H1 (cell line): ENCODE results near the gene NEDD8.

Experiments used
- GABPA ChIP-seq: IDR thresholded peaks from 2 replicates; pipeline ENCODE4 v1.6.1; 2011; ENCODE audit warnings: mild to moderate bottlenecking, low read length, moderate library complexity, borderline replicate concordance; ENCODE audit not compliant: insufficient read depth
- NANOG ChIP-seq: IDR thresholded peaks from 2 replicates; pipeline ENCODE4 v1.6.1; 2011; ENCODE audit warnings: low read length, low read depth, mild to moderate bottlenecking, inconsistent platforms; ENCODE audit not compliant: insufficient read depth, poor library complexity, severe bottlenecking
- SIN3A ChIP-seq, 2 experiments: IDR thresholded peaks in 1 of 2; conservative IDR thresholded peaks in 1 of 2; 2 replicates each; pipeline ENCODE4 v1.6.1; 2011 to 2012; ENCODE audit warnings: low read length in 2 of 2, improper control_type of control experiment in 1 of 2, low read depth in 1 of 2, mild to moderate bottlenecking in 1 of 2
- TEAD4 ChIP-seq: IDR thresholded peaks from 2 replicates; pipeline ENCODE4 v1.6.1; 2012; ENCODE audit warnings: low read depth, low read length, inconsistent platforms, mixed read lengths
- TF ChIP-seq, protein P1 (sequence below), 3 experiments: IDR thresholded peaks; 1 replicate in 2 of 3; 2 replicates in 1 of 3; pipeline versions ENCODE4 v1.5.1 to v1.6.1; 2011; ENCODE audit warnings: low read length in 3 of 3, mild to moderate bottlenecking in 3 of 3, inconsistent platforms in 2 of 3, low read depth in 1 of 3, moderate library complexity in 1 of 3; ENCODE audit not compliant: insufficient read depth in 1 of 3; ENCODE audit errors: control extremely low read depth in 1 of 3

DNA sequence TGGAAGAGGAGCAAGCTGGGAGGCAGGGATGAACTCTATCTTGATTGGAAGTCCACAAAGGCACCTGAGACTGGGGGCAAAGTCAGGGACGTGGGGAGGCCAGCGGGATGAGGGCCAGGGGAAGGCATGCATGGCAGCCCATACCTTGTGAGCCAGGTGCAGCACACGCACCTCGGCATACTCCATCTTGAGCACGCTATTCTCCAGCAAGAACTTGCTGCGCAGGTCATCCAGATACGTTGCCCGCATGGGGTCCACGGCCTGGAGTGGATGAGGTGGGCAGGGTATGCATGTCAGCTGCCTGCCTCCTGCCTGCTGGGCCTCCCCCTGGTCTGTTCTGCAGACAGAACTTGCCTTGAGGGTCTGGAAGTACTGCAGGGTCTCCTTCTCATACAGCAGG lies 35.3 kb upstream of the NEDD8 start:
- TF ChIP-seq, protein P1, sequence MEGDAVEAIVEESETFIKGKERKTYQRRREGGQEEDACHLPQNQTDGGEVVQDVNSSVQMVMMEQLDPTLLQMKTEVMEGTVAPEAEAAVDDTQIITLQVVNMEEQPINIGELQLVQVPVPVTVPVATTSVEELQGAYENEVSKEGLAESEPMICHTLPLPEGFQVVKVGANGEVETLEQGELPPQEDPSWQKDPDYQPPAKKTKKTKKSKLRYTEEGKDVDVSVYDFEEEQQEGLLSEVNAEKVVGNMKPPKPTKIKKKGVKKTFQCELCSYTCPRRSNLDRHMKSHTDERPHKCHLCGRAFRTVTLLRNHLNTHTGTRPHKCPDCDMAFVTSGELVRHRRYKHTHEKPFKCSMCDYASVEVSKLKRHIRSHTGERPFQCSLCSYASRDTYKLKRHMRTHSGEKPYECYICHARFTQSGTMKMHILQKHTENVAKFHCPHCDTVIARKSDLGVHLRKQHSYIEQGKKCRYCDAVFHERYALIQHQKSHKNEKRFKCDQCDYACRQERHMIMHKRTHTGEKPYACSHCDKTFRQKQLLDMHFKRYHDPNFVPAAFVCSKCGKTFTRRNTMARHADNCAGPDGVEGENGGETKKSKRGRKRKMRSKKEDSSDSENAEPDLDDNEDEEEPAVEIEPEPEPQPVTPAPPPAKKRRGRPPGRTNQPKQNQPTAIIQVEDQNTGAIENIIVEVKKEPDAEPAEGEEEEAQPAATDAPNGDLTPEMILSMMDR (IDR thresholded peaks at IDR 0.05; ENCODE audit: control extremely low read depth in 1 of 3, insufficient read depth in 1 of 3, low read depth in 1 of 3, low read length in 3 of 3): no peak
- TF ChIP-seq SIN3A (conservative IDR thresholded peaks at IDR 0.05 in 1 of 2, IDR thresholded peaks at IDR 0.05 in 1 of 2; ENCODE audit: low read depth in 1 of 2, low read length in 2 of 2) (no peak), TEAD4 (no peak), GABPA (no peak), NANOG (no peak)
